ENCODE measurements around the gene CTU2.

CTU2 gene

GRCh38 chr16:88721815-88722755 lies 15.8 kb downstream of the CTU2 start:
- DNase-seq = no peak
- Histone ChIP-seq H3K9me3 (no peaks in the 10 kb centered on the region), H3K4me1 (peaks cover 15% of the 10 kb centered on the region), H3K4me3 (ENCODE audit: low read depth, low read length) (no peak overlapping the region), H3K27me3 (no peaks in the 10 kb centered on the region), H3K36me3 (peaks cover 9% of the 10 kb centered on the region)
- no peak for TF ChIP-seq CTCF (IDR thresholded peaks at IDR 0.05; ENCODE audit: low read depth, low read length)

- Histone ChIP-seq H3K4me1 (peaks cover 22% of the 10 kb centered on the region), H3K27me3 (no peaks in the 10 kb centered on the region), H3K36me3 (peaks cover 6% of the 10 kb centered on the region), H3K4me3 (ENCODE audit: low read depth, low read length) (no peak overlapping the region), H3K9me3 (peaks cover 3% of the 10 kb centered on the region; the same call in 1 of the 2 replicates)
- DNase-seq = no peak
- TF ChIP-seq CTCF (IDR thresholded peaks at IDR 0.05; ENCODE audit: low read depth, low read length) = no peak
Measured at GRCh38 chr16:88722784-88723506, 16.6 kb downstream of the CTU2 start.

GRCh38 chr16:88723507-88723887 lies 17.2 kb downstream of the CTU2 start:
- H3K9me3 ChIP-seq = peaks cover 3% of the 10 kb centered on the region; the same call in 1 of the 2 replicates
- no peaks in the 10 kb centered on the region for H3K27me3 ChIP-seq
- H3K36me3 ChIP-seq = peaks cover 4% of the 10 kb centered on the region; the same call in 1 of the 2 replicates
- peaks cover 22% of the 10 kb centered on the region for H3K4me1 ChIP-seq
- H3K4me3 ChIP-seq (ENCODE audit: low read depth, low read length) = no peak overlapping the region
- TF ChIP-seq CTCF (IDR thresholded peaks at IDR 0.05; ENCODE audit: low read depth, low read length) = no peak
- no peak for DNase-seq

GRCh38 chr16:88723911-88724310 lies 17.6 kb downstream of the CTU2 start:
- H3K27me3 ChIP-seq = no peaks in the 10 kb centered on the region
- no peak overlapping the region for H3K4me3 ChIP-seq (ENCODE audit: low read depth, low read length)
- peaks cover 4% of the 10 kb centered on the region; the same call in 1 of the 2 replicates for H3K36me3 ChIP-seq
- peaks cover 22% of the 10 kb centered on the region for H3K4me1 ChIP-seq
- no peak for TF ChIP-seq CTCF (IDR thresholded peaks at IDR 0.05; ENCODE audit: low read depth, low read length)
- peaks cover 3% of the 10 kb centered on the region; the same call in 1 of the 2 replicates for H3K9me3 ChIP-seq
- no peak for DNase-seq

GRCh38 chr16:88724855-88725555 lies 18.7 kb downstream of the CTU2 start:
- Histone ChIP-seq H3K9me3 (peaks cover 3% of the 10 kb centered on the region; the same call in 1 of the 2 replicates), H3K36me3 (peaks cover 4% of the 10 kb centered on the region; the same call in 1 of the 2 replicates), H3K27me3 (no peaks in the 10 kb centered on the region), H3K4me1 (peaks cover 22% of the 10 kb centered on the region), H3K4me3 (ENCODE audit: low read depth, low read length) (peak overlapping the region; percentile 14; the same call in 1 of the 2 replicates)
- no peak for TF ChIP-seq CTCF (IDR thresholded peaks at IDR 0.05; ENCODE audit: low read depth, low read length)
- no peak for DNase-seq

All from BE2C (cell line).